OCI-LY7 (cell line): ENCODE measurements around the gene SUPT16H. TPM values are rescaled to one million over a fixed set of nuclear protein-coding genes. Genes with fewer than 3 reads are reported as not detected.
"Not testable (repeated sequence)": the region's sequence is repeated elsewhere in the genome, so short reads cannot be mapped to it uniquely, and the experiment has no call there.

Experiments
- BruUV-seq: library from RNA; stranded (reverse); fragments of 400-500 nt; replicated peaks from 2 replicates; lab custom pipeline; 2021; lab: Mats Ljungman, UMichigan
- CTCF ChIA-PET: fragments of 300-600 bp; sonication (Branson Sonifier 250); formaldehyde crosslinking; loops from one replicate; lab custom pipeline; 2022; ENCODE audit warnings: antibody characterized with exemption; ENCODE audit not compliant: unreplicated experiment; lab: Charles Lee
- POLR2A ChIA-PET: fragments of 300-600 bp; sonication (Branson Sonifier 250); formaldehyde crosslinking; loops from one replicate; lab custom pipeline; 2022; ENCODE audit warnings: antibody characterized with exemption; lab: Charles Lee
- DNase-seq: peaks from one replicate; pipeline ENCODE4 v3.0.0-alpha.2; 2015; ENCODE audit warnings: low spot score
- H2AFZ ChIP-seq: fragments of 200-600 bp; sonication (generic), shearing (Covaris generic); 2 replicates; pipeline ENCODE4 v1.6.1; 2014; ENCODE audit warnings: mild to moderate bottlenecking, antibody characterized with exemption, low read length, moderate library complexity
- H3K27ac ChIP-seq: fragments of 200-600 bp; sonication (generic); 2 replicates; pipeline ENCODE4 v1.5.1; 2014; ENCODE audit warnings: mixed run types, low read depth, mild to moderate bottlenecking, moderate library complexity, low read length, inconsistent platforms; ENCODE audit not compliant: poor library complexity, severe bottlenecking
- H3K36me3 ChIP-seq: fragments of 200-600 bp; sonication (generic); 2 replicates; pipeline ENCODE4 v1.6.1; 2014; ENCODE audit warnings: mild to moderate bottlenecking, antibody characterized with exemption, low read length, moderate library complexity, mixed read lengths; ENCODE audit not compliant: insufficient read depth
- H3K4me1 ChIP-seq: fragments of 200-600 bp; sonication (generic); 2 replicates; pipeline ENCODE4 v1.5.1; 2014; ENCODE audit warnings: mild to moderate bottlenecking, low read length; ENCODE audit not compliant: insufficient read depth, poor library complexity, severe bottlenecking
- H3K4me2 ChIP-seq: fragments of 200-600 bp; sonication (generic); 2 replicates; pipeline ENCODE4 v1.6.1; 2014; ENCODE audit warnings: mild to moderate bottlenecking, low read length
- H3K4me3 ChIP-seq: fragments of 200-600 bp; sonication (generic); 2 replicates; pipeline ENCODE4 v1.5.1; 2014; ENCODE audit warnings: mild to moderate bottlenecking, low read depth, low read length; ENCODE audit not compliant: poor library complexity, severe bottlenecking
- H3K79me2 ChIP-seq: fragments of 200-600 bp; sonication (generic); 2 replicates; pipeline ENCODE4 v1.6.1; 2016; ENCODE audit warnings: low read depth, mild to moderate bottlenecking, low read length, moderate library complexity, mixed read lengths; ENCODE audit not compliant: insufficient read depth
- H3K9me2 ChIP-seq: fragments of 200-600 bp; sonication (generic); 2 replicates; pipeline ENCODE4 v1.6.1; 2016; ENCODE audit warnings: mild to moderate bottlenecking, low read length, mixed read lengths; ENCODE audit not compliant: insufficient read depth
- H3K9me3 ChIP-seq: fragments of 200-600 bp; sonication (generic); 2 replicates; pipeline ENCODE4 v1.6.1; 2014; ENCODE audit warnings: mild to moderate bottlenecking, mixed run types, low read length, mixed read lengths
- H4K20me1 ChIP-seq: fragments of 200-600 bp; sonication (generic); 2 replicates; pipeline ENCODE4 v1.6.1; 2014; ENCODE audit warnings: mild to moderate bottlenecking, antibody characterized with exemption, low read length, moderate library complexity, mixed read lengths; ENCODE audit not compliant: insufficient read depth
- EZH2phosphoT487 ChIP-seq: fragments of 200-600 bp; sonication (generic); IDR thresholded peaks from 2 replicates; pipeline ENCODE4 v1.6.1; 2018; ENCODE audit warnings: low read depth, borderline replicate concordance, mild to moderate bottlenecking, mixed run types, antibody characterized with exemption, low read length, moderate library complexity, mixed read lengths
- intact Hi-C: fragments of 100-400 bp; cut with micrococcal nuclease; formaldehyde crosslinking; loops from one replicate; pipeline ENCODE4 v1.10.0; 2022; ENCODE audit not compliant: unreplicated experiment
- total RNA-seq, 2 experiments: library from RNA; depleted of rRNA in 1 of 2; stranded (reverse); fragments of >200 nt in 1 of 2; shearing (Covaris generic) in 1 of 2; gene quantifications; 2 replicates each; pipeline ENCODE4 v1.2.3, GENCODE V29; 2014 to 2022
- TF ChIP-seq, protein P1 (sequence below): fragments of 200-600 bp; sonication (generic); conservative IDR thresholded peaks from 2 replicates; pipeline ENCODE4 v1.5.1; 2014; ENCODE audit warnings: mild to moderate bottlenecking, antibody characterized with exemption, low read length, moderate library complexity, mixed read lengths

Gene SUPT16H
- total RNA-seq, 2 experiments from 2014 or later: 100 to 151 TPM

GRCh38 chr14:21379338-21379737 lies 4.5 kb downstream of the SUPT16H start:
- H3K79me2 ChIP-seq: peaks cover 95% of the 10 kb centered on the region
- H3K4me2 ChIP-seq: no peak overlapping the region; the same call in 1 of the 2 replicates
- CTCF ChIA-PET: no interaction called here
- intact Hi-C loops: no loop called here
- no peak overlapping the region for H2AFZ ChIP-seq
- peaks cover 40% of the 10 kb centered on the region for H3K4me1 ChIP-seq
- H3K9me3 ChIP-seq: no peaks in the 10 kb centered on the region
- H3K9me2 ChIP-seq: no peaks in the 10 kb centered on the region
- POLR2A ChIA-PET: interaction anchor here (0.7 to 1.7 kb wide), 5 partner anchors 8 to 77 kb away, joined by 3 to 6 read pairs (median 3); partner anchors contain the start of gene CHD8
- H4K20me1 ChIP-seq: peaks cover 34% of the 10 kb centered on the region
- no peak overlapping the region for H3K4me3 ChIP-seq
- no peak overlapping the region for H3K27ac ChIP-seq
- H3K36me3 ChIP-seq: peaks cover 88% of the 10 kb centered on the region
- BruUV-seq: no TSS peak
- no peak for TF ChIP-seq EZH2phosphoT487
- TF ChIP-seq, protein P1, sequence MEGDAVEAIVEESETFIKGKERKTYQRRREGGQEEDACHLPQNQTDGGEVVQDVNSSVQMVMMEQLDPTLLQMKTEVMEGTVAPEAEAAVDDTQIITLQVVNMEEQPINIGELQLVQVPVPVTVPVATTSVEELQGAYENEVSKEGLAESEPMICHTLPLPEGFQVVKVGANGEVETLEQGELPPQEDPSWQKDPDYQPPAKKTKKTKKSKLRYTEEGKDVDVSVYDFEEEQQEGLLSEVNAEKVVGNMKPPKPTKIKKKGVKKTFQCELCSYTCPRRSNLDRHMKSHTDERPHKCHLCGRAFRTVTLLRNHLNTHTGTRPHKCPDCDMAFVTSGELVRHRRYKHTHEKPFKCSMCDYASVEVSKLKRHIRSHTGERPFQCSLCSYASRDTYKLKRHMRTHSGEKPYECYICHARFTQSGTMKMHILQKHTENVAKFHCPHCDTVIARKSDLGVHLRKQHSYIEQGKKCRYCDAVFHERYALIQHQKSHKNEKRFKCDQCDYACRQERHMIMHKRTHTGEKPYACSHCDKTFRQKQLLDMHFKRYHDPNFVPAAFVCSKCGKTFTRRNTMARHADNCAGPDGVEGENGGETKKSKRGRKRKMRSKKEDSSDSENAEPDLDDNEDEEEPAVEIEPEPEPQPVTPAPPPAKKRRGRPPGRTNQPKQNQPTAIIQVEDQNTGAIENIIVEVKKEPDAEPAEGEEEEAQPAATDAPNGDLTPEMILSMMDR: no peak
- no peak for DNase-seq

GRCh38 chr14:21373980-21374379 lies 9.8 kb downstream of the SUPT16H start:
- H3K79me2 ChIP-seq: peaks cover 70% of the 10 kb centered on the region
- peaks cover 10% of the 10 kb centered on the region for H3K4me1 ChIP-seq
- no peak overlapping the region for H3K4me3 ChIP-seq
- H3K27ac ChIP-seq: no peak overlapping the region
- CTCF ChIA-PET: no interaction called here
- H3K36me3 ChIP-seq: peaks cover 98% of the 10 kb centered on the region
- BruUV-seq: no TSS peak
- no peak for DNase-seq
- no peaks in the 10 kb centered on the region for H3K9me2 ChIP-seq
- no peaks in the 10 kb centered on the region for H3K9me3 ChIP-seq
- no peak overlapping the region for H3K4me2 ChIP-seq
- intact Hi-C loops: no loop called here
- POLR2A ChIA-PET: no interaction called here
- TF ChIP-seq, protein P1: no peak
- TF ChIP-seq EZH2phosphoT487: no peak
- H4K20me1 ChIP-seq: peaks cover 13% of the 10 kb centered on the region
- H2AFZ ChIP-seq: no peak overlapping the region

GRCh38 chr14:21372814-21373213 lies 11.0 kb downstream of the SUPT16H start:
- BruUV-seq, CTCF ChIA-PET: not testable (repeated sequence)

More at GRCh38 chr14:21372814-21373213, 11.0 kb downstream of the SUPT16H start:
- H4K20me1 ChIP-seq: peaks cover 12% of the 10 kb centered on the region
- peaks cover 98% of the 10 kb centered on the region for H3K36me3 ChIP-seq
- H3K4me1 ChIP-seq, POLR2A ChIA-PET, H3K4me2 ChIP-seq, H3K27ac ChIP-seq, intact Hi-C loops, H3K9me2 ChIP-seq, H3K4me3 ChIP-seq, H2AFZ ChIP-seq, DNase-seq, H3K9me3 ChIP-seq: not testable (repeated sequence)
- peaks cover 58% of the 10 kb centered on the region for H3K79me2 ChIP-seq
